IPS DF 6.9 (cell line): ENCODE measurements around the gene CNTD1.

Source experiments
- DNase-seq: peaks from one replicate; pipeline ENCODE4 v3.0.0-alpha.2; 2013; ENCODE audit warnings: low read depth, low spot score
- H3K27ac ChIP-seq: one replicate; pipeline ENCODE4 v1.5.1; 2013; ENCODE audit warnings: low read length, control low read depth
- H3K27me3 ChIP-seq: 2 replicates; pipeline ENCODE4 v1.6.1; 2013; ENCODE audit warnings: mild to moderate bottlenecking, low read length; ENCODE audit not compliant: control insufficient read depth, insufficient read depth
- H3K36me3 ChIP-seq: 2 replicates; pipeline ENCODE4 v1.6.1; 2013; ENCODE audit warnings: low read length; ENCODE audit not compliant: control insufficient read depth, insufficient read depth
- H3K4me1 ChIP-seq: 2 replicates; pipeline ENCODE4 v1.6.1; 2013; ENCODE audit warnings: low read length; ENCODE audit not compliant: control insufficient read depth, insufficient read depth
- H3K4me3 ChIP-seq: 2 replicates; pipeline ENCODE4 v1.5.1; 2013; ENCODE audit warnings: mild to moderate bottlenecking, low read length
- H3K9me3 ChIP-seq: 2 replicates; pipeline ENCODE4 v1.6.1; 2013; ENCODE audit warnings: low read length, inconsistent platforms; ENCODE audit not compliant: control insufficient read depth, insufficient read depth
- WGBS: extraction: QIAGEN DNeasy Blood & Tissue Kit; methylation state at CpG from one replicate; pipeline ENCODE4 v1.1.7; 2013; ENCODE audit warnings: mixed read lengths, missing lambda C conversion rate; ENCODE audit not compliant: insufficient read length, insufficient coverage; 5-methylcytosine and 5-hydroxymethylcytosine counted together

Gene CNTD1

DNA sequence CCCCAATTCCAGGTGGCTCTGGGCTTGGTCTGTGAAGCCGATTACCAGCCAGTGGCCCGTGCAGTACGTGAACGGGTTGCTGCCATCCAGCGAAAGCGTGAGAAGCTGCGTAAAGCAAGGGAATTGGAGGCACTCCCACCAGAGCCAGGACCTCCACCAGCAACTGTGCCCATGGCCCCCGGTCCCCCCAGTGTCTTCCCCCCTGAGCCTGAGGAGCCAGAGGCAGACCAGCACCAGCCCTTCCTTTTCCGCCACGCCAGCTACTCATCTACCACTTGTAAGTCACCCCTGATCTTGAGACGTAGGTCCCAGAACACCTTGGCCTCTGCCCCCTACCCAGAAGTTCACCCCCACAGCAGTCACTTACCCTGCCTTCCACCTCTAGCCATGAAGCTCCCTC is 11.4 kb upstream of the CNTD1 start:
- no CpG with 5 or more reads among the region's 11 CpGs for WGBS
- H3K36me3 ChIP-seq, result no peaks in the 10 kb centered on the region; the same call in 1 of the 2 replicates
- no peak overlapping the region for H3K4me3 ChIP-seq
- H3K27me3 ChIP-seq, result no peaks in the 10 kb centered on the region
- H3K27ac ChIP-seq, result no peak overlapping the region
- no peaks in the 10 kb centered on the region for H3K9me3 ChIP-seq
- H3K4me1 ChIP-seq, result peaks cover 1% of the 10 kb centered on the region; the same call in 1 of the 2 replicates
- DNase-seq, result no peak

- Histone ChIP-seq H3K4me1 (no peaks in the 10 kb centered on the region), H3K36me3 (peaks cover 4% of the 10 kb centered on the region; the same call in 1 of the 2 replicates), H3K27ac (no peak overlapping the region), H3K27me3 (no peaks in the 10 kb centered on the region), H3K9me3 (no peaks in the 10 kb centered on the region), H3K4me3 (no peak overlapping the region)
- DNase-seq, result no peak
- no CpG with 5 or more reads among the region's 2 CpGs for WGBS
Observed at GRCh38 chr17:42791948-42792347, 6.7 kb upstream of the CNTD1 start.

DNA sequence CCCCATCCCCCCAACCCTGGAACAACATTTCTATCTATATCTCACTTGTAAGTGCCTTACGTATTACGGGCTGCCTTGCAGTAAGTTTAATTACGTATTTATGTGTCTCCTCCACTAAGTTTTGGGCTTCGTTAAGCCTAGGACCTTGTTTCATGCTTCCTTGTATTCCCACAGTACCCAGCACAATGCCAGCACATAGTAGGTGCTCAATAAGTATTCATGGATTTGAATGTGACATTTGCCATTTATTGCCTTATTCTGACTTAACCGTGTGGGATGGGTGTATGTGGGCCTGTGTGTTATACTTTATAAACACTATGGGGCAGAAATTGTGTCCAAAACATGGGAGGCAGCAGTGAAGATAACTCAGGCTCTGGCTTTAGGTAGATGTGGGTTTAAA is 6.1 kb upstream of the CNTD1 start:
- H3K27ac ChIP-seq, result no peak overlapping the region
- no peaks in the 10 kb centered on the region for H3K27me3 ChIP-seq
- no peaks in the 10 kb centered on the region for H3K4me1 ChIP-seq

GRCh38 chr17:42795061-42795460 is 3.6 kb upstream of the CNTD1 start:
- Histone ChIP-seq H3K4me3 (no peak overlapping the region), H3K27ac (no peak overlapping the region), H3K36me3 (peaks cover 4% of the 10 kb centered on the region; the same call in 1 of the 2 replicates), H3K9me3 (no peaks in the 10 kb centered on the region), H3K27me3 (no peaks in the 10 kb centered on the region), H3K4me1 (no peaks in the 10 kb centered on the region)
- no CpG with 5 or more reads among the region's 4 CpGs for WGBS
- DNase-seq, result no peak

More for the DNA sequence above, 6.1 kb upstream of the CNTD1 start:
- no CpG with 5 or more reads among the region's 5 CpGs for WGBS
- no peak for DNase-seq
- Histone ChIP-seq H3K4me3 (no peak overlapping the region), H3K9me3 (no peaks in the 10 kb centered on the region), H3K36me3 (peaks cover 4% of the 10 kb centered on the region; the same call in 1 of the 2 replicates)

DNA sequence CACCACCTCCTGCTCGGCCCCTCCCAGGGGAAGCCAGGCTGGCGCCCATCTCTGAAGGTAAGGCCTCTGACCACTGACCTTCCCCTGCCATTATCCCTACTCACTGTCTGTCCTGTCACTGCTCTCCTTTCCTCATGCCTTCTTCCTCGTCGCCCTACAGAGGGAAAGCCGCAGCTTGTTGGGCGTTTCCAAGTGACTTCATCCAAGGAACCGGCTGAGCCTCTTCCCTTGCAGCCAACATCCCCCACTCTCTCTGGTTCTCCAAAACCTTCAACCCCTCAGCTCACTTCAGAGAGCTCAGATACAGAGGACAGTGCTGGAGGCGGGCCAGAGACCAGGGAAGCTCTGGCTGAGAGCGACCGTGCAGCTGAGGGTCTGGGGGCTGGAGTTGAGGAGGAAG is 3.2 kb upstream of the CNTD1 start:
- no peaks in the 10 kb centered on the region for H3K27me3 ChIP-seq
- DNase-seq, result no peak
- no peaks in the 10 kb centered on the region for H3K4me1 ChIP-seq
- H3K27ac ChIP-seq, result no peak overlapping the region
- peaks cover 4% of the 10 kb centered on the region; the same call in 1 of the 2 replicates for H3K36me3 ChIP-seq
- no peak overlapping the region for H3K4me3 ChIP-seq
- WGBS, result no CpG with 5 or more reads among the region's 10 CpGs
- H3K9me3 ChIP-seq, result no peaks in the 10 kb centered on the region

DNA sequence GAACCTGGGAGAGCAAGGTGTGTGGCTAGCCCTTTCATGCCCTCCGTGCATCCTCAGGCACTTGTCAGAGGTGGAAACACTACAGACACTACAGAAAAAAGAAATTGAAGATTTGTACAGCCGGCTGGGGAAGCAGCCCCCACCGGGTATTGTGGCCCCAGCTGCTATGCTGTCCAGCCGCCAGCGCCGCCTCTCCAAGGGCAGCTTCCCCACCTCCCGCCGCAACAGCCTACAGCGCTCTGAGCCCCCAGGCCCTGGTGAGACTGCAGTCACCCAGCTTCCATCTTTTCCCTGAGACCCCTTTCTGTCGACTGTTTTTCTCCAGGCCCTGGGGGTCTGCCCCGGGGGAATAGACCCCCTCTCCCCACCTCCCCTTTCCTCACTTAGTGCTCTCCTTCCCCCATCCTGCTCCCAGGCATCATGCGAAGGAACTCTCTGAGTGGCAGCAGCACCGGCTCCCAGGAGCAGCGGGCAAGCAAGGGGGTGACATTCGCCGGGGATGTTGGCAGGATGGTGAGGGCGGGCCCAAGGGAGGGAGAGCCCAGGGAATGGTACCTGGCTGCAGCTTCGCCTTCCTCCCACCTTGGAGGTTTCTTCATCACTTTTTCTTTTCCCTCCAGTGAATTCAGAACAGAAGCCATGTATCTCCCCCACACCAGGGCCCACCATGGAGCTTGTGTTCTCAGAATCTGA is 2.4 kb upstream of the CNTD1 start:
- Histone ChIP-seq H3K27me3 (peaks cover 2% of the 10 kb centered on the region; the same call in 1 of the 2 replicates), H3K27ac (no peak overlapping the region), H3K4me3 (no peak overlapping the region), H3K9me3 (no peaks in the 10 kb centered on the region), H3K36me3 (peaks cover 4% of the 10 kb centered on the region; the same call in 1 of the 2 replicates), H3K4me1 (no peaks in the 10 kb centered on the region)
- DNase-seq, result no peak
- WGBS, result no CpG with 5 or more reads among the region's 18 CpGs

- WGBS, result no CpG with 5 or more reads among the region's 10 CpGs
- Histone ChIP-seq H3K4me3 (peak overlapping the region; percentile 85; the same call in 1 of the 2 replicates), H3K27me3 (peaks cover 2% of the 10 kb centered on the region; the same call in 1 of the 2 replicates), H3K36me3 (peaks cover 4% of the 10 kb centered on the region; the same call in 1 of the 2 replicates), H3K27ac (no peak overlapping the region), H3K4me1 (no peaks in the 10 kb centered on the region), H3K9me3 (no peaks in the 10 kb centered on the region)
- no peak for DNase-seq
Observed at GRCh38 chr17:42797067-42798007, 1.3 kb upstream of the CNTD1 start.

DNA sequence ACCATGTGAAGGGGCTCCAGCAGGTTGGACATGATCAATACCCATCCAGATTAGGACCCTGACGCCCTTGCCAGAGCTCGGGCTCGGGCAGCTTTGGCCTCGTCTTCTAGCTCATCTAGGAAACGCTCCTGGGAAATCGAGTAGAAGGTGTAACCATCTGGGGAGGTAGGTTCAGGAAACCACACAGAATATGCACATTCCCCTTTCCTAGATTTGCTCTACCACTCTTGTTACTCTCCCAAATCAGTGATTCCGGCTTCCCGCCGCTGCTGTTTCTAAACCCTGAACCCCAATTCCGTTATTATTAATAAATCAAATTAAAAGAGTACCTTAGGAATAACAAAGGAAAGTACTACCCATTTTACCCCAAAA is 664 bp upstream of the CNTD1 start:
- H3K4me3 ChIP-seq, result peak overlapping the region; percentile 85; the same call in 1 of the 2 replicates
- no peak overlapping the region for H3K27ac ChIP-seq
- peaks cover 2% of the 10 kb centered on the region; the same call in 1 of the 2 replicates for H3K27me3 ChIP-seq
- no CpG with 5 or more reads among the region's 10 CpGs for WGBS
- peaks cover 4% of the 10 kb centered on the region; the same call in 1 of the 2 replicates for H3K36me3 ChIP-seq
- H3K9me3 ChIP-seq, result no peaks in the 10 kb centered on the region
- no peaks in the 10 kb centered on the region for H3K4me1 ChIP-seq
- DNase-seq, result no peak

DNA sequence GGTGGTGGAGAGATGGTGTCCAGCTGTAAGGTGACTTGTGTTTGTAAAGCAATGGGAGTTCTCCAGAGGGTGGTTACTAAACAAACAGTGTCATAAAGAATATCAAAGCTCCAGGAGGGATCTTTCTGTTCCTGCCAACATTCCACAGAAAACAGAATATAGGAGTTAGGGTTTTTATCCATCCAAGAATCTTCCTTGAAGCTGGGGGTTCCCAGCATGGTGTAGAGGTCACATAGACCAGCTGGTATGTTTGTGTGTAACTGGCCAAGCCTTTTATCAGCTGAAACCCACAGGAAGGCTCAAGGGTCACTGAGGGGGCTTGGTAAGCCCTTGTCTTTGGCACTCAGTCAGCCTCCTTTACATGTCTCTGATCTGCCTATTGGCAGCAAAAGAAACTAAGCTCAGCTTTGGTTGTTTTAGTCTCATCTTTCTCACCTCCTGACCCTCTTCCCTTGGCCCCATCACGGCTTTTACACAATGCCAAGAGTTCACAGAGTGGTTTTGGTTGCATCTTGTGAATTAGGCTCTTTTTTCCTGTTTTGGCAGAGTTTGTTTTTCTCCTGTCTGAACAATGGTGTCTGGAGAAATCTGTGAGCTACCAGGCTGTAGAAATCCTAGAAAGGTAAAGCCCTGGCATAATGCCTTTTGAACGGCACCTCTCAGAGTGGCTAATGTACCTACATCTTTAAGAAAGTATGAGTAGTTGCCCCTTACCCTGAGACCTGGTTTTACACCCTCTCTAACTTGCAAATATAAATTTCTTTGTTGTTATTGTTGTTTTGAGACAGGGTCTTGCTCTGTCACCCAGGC is 4.6 kb downstream of the CNTD1 start:
- Histone ChIP-seq H3K4me1 (no peaks in the 10 kb centered on the region), H3K27ac (no peak overlapping the region), H3K9me3 (no peaks in the 10 kb centered on the region; the same call in 1 of the 2 replicates), H3K36me3 (no peaks in the 10 kb centered on the region), H3K27me3 (peaks cover 2% of the 10 kb centered on the region; the same call in 1 of the 2 replicates), H3K4me3 (no peak overlapping the region)
- no peak for DNase-seq
- WGBS, result no CpG with 5 or more reads among the region's 2 CpGs
